DMS 273 treated with DMSO at 0.1 percent for 48 hours (cell line): Measurements from ENCODE around the gene CDC42BPB.
"Not testable (repeated sequence)": the region's sequence is repeated elsewhere in the genome, so short reads cannot be mapped to it uniquely, and the experiment has no call there.

Experiments
- DNase-seq: peaks from one replicate; lab custom pipeline; 2025; lab: John Stamatoyannopoulos, UW

The CDC42BPB gene

GRCh38 chr14:102928412-102929240 is 128.7 kb downstream of the CDC42BPB start:
- no peak for DNase-seq

DNA sequence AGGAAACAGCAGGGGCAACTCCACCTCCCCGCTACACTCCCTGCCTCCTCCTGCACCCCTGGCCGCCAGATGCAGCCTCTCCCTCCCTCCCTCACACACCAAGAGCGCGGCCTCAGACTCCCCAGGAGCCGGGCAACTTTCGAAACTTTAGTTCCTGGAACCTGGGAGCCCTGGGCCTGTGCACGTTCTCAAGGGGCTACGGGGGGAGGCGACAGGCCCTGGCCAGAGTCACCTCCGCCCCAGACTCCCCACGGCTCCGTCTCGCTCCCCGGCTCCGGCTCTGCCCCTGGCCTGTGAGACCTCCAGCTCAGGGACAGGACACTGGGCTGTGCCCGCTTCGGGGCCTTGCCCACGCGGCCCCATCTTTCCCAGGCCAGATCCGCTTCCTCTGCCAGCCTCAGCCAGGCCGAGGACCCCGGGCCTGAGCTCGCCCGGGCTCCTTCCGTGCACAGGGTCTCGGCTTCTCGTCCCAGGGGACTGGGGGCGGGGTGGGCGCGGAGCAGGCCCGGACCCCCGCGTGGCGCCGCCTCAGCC is 129.4 kb downstream of the CDC42BPB start:
- no peak for DNase-seq

DNA sequence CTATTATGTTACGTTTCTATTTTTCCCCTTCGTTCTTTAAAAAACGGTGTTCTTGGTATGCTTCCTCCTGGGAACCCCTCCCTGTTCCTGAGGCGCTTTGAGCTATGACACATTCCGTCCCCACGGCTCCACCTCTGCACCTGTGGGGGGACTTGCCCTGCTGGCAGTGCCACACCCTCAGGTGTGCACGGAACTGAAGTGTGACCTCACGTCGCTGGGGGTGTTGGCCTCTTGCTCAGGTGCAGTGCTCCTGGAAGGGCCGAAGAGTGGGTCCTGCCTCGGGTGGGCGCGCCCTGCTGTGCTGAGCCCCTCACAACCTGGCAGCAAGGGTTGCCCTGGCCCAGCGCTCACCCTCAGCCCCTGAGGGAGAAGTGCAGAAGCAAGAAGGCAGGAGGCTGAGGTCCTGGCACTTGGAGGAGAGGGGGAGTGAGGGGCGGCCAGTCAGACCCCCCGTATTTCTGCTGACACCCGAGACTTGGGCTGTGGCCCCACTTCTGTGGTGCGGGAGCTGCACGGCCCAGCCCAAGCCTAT is 129.9 kb downstream of the CDC42BPB start:
- no peak for DNase-seq

DNA sequence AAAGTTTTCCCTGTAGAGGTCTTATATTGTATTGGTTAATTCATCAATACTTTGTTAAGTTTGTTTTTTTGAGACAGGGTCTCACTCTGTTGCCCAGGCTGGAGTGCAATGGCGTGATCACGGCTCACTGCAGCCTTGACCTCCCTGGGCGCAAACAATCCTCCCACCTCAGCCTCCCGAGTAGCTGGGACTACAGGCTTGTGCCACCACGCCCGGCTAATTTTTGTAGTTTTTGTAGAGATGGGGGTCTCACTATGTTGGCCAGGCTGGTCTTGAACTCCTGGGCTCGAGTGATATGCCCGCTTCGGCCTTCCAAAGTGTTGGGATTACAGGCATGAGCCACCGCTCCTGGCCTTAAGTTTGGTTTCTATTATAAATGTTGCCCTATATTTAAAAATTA is 130.5 kb downstream of the CDC42BPB start:
- DNase-seq: not testable (repeated sequence)

DNA sequence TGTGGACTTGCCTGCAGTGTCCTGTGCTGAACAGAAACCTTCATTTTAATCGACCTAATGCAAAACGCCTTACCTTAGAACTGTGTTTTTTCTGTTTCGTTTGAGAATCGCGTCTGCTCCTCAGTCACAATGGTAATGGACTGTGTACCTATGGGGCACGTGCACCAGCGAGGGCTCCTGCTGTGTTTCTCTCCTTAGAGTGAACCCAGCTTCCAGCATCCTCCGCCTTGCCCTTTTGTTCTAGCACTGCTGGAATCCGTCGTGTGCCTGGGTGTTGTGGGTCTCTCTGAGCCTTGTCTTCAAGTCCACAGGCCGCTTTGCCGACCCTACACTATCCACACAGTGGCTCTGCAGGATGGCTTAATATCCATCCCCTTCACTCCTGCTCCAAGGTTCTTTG is 131.2 kb downstream of the CDC42BPB start:
- no peak for DNase-seq

DNA sequence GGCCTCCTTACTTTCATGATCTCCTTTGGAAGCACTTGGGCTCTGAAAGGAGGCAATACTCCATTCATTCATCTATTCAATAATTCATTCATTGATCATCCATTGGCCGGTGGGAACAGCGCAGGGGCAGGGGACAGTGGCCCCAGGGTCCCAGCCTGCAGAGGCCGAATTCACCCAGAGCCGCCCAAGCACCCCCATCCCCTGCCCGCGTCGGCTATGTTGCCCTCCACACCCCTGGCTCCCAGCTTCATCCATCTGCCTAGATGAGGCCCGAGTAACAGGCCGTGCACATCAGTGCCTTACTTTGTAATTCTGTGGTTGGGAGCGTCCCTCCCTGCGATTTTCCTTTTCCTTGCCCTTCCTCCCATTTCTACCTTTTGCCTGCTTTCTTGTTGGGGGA is 131.7 kb downstream of the CDC42BPB start:
- no peak for DNase-seq

DNA sequence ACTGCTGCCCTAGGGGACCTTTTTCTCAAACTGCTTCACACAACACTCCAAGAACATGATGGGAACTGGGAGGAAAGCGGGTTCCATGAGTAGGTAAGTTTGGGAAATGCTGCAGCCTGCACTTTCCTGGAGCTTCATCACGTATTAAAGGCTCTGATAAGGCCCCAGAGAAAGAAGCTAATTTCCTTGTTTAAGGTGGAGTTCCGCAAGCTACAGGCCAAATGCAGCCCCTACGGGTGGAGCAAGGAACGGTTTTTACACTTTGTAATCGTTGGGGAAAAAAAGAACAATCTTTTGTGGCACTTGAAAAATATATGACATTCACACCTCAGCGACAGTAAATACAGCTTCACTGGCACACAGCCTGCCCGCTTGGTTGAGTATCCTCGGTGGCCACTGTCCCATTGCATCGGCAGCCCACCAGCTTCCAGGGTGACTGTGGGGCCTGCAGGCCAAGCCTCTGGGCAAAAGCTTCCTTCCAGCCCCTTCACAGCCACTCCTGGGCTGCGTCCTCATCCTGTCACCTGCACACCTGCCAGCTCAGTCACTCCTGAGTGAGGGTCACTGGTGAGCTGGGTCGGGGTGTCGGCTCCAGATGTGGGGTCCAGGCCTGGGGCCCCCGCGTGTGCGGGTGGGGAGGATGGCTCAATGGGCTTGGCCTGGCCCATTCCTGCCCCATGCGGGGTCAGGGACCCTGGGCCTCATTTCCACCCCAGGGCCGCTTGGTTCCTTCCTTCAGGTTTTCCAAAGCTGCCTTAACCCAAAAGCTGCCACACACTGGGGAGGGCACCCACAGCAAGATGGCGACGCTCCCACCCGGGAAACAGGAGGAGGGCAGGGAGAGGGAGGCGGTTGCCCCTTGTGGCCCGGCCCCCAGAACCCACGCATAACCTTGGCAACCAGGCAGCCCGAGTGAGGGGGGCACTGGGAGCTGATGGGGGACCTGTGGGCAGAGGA is 132.4 kb downstream of the CDC42BPB start:
- no peak for DNase-seq

DNA sequence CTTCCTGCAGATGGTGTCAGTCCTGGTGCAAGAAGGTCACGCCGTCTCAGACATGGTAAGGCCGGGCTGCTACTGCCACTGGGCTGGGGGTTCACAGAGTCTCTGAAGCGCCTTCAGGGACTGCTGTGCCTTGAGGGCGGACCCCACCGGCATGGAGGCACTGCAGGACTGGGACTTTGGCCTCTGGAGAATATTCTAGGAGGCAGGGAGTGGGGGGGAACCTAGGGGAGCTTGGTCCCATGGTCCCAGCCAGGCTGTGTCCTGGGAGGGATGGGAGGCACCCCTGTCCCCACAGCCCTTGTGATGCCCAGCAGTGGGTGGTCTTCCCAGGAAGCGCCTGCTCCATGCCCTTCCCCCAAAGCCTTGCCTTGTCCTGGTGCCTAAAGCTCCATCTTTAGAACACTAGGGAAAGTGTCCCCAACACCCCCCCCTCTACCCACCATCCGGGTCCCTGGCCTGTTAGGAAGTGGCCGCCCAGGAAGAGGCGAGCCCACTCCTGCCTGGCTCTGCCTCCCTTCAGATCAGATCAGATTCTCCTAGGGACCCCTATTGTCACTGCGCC is 133.3 kb downstream of the CDC42BPB start:
- DNase-seq: no peak

DNA sequence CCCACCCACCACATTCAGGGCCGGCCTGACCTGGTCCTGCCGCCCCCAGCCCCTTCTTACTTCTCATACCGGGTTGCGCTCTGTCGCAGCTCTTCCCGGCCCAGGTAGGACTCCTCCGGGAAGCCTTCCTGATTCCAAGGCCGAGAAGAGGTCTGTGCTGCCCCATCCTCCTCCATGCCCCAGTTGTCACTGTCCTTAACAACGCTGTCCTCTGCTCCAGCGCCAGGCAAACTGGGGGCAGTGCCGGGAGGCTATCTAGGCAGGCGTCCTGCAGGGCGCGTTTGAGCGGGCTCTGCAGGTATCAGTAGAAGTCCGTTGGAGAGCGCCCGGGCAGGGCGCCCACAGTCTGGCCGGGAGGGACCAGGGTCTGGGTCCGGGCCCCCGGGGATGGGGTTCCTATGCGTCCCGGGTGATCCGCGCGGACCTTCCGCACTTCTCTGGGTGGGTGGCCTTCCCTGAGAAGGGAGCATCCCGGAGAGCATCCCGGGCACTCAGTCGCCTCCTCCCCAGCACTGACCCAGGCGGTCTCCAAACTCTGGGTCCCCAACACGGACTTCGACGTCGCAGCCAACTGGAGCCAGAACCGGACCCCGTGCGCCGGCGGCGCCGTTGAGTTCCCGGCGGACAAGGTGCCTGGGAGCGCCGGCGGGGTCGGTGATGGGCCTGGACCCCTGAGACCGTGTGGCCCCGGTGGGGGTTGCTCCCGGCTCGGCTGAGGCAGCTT is 134.0 kb downstream of the CDC42BPB start:
- no peak for DNase-seq

DNA sequence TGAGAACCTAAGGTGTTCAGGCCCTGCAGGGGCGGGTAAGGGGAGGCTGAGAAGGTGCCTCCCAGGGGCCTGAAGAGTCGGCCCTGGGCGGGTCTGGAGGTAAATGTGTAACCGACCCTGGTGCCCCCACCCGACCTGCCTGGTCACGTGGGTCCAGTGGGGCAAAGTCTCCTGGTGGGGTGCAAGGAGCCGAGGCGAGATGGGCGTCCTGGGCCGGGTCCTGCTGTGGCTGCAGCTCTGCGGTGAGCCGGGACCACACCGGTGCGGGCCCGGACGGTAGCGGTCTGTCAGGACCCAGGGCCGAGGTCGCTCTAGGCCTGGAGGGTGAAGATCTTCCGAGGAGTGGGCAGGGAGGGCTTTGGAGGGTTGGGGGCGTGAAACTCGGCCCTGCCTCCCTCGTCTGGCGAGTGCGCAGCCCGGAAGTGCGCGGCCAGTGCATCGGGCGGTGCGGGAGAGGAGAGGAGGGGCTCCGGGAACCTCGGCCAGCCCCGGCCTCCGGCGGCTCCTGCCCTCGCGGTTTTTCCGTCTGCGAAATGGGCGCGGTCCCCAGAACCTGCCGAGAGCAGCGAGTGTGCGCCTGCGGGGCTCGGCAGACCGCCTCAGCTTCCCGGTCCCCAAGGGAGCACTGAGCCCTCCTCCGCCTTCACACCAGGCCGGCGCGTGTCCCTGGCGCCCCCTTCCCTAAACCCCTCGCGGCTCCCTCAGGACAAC is 134.7 kb downstream of the CDC42BPB start, which contains the start of gene AMN:
AMN (plus strand) TSS at position 174 of the 711 bp plus-strand sequence; CDS start at position 200, 26 bp downstream.
- no peak for DNase-seq

- no peak for DNase-seq
These were observed 136.4 kb downstream of the CDC42BPB start for GRCh38 chr14:102920998-102921304.

GRCh38 chr14:102920273-102920997 is 136.9 kb downstream of the CDC42BPB start:
- no peak for DNase-seq

DNA sequence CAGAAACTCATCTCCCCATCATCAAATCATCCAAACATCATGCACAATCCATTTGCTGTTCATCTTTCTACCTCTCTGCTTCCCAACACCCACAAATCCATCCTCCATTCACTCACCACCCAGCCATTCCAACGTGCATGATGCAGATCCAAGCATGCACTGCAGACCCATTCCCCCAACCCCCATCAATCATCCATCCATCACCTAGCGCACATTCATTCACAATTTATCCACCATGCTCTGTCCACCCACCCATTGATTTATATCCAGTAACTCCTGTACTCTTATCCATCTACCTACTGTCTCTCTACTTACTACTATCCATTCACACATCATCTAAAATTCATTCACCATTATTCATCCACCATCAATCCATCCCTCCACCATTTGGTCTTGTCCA is 138.9 kb downstream of the CDC42BPB start:
- no peak for DNase-seq

DNA sequence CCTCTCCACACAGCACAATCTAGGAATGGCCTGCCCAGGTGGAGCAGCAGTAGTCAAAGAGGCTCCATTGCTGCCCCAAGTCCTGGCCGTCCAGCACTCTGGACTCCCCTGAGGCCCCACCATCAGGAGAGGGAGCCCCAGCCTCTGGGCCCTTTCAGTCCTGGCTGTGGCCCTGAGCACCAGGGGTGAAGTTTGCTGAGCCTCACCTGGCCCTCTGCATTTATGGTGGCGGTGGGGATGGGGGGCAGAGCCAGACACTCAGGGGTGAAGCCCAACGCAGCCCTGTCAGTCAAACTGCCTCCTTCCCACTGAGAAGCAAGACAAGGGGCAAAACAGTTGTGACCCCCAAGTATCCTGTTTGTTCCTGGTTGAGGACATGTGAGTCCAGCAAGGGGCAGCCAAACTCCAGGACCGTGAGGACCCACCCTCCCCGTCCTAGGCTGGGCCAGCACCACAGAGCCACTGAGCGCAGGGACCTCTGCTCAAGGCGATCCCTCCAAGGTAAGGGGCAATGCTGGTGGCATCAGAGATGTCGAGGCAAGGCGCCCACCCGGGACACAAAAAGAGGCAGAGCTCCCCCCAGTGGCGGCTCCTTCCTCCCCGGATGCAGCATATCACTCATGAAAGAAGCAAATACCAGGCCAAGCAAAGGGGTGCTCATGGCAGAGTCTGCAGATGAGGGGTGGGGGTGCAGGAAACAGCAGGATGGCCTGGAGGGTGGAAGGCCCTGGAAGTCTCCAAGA is 139.7 kb downstream of the CDC42BPB start:
- DNase-seq: no peak

DNA sequence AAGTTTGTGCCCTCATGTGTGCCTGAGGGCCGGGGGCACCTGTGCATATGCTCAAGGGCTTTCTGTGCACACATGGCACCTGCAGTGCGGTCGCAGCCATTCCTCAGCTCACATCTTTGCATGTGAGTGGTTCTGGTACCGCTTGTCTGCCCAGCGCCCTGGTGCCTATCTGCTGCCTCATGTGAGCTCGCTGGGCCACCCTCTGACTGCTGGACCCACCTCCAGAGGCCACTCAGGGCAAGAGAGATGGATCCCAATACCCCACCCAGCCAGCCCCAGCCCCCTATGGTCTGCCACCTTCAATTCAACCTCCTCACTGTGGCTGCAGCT is 140.3 kb downstream of the CDC42BPB start:
- DNase-seq: no peak

GRCh38 chr14:102916347-102917055 is 140.8 kb downstream of the CDC42BPB start:
- no peak for DNase-seq

GRCh38 chr14:102915292-102916110 is 141.8 kb downstream of the CDC42BPB start:
- no peak for DNase-seq
